Measurements from ENCODE around the gene TBL1X. TPM values are rescaled to one million over a fixed set of nuclear protein-coding genes. Genes with fewer than 3 reads are reported as not detected.

The TBL1X gene
- total and polyA plus RNA-seq, 2 donors, result 6.8 to 11.5 TPM

- Histone ChIP-seq H3K27me3 (ENCODE audit: control insufficient read depth in 2 of 2, insufficient read depth in 1 of 2, low read length in 1 of 2) (no peaks in the 10 kb centered on the region), H3K4me3 (ENCODE audit: low read length in 2 of 2) (no peak overlapping the region), H3K27ac (ENCODE audit: low read depth in 1 of 2, low read length in 1 of 2) (no peak overlapping the region), H3K4me1 (ENCODE audit: control insufficient read depth in 2 of 2, insufficient read depth in 2 of 2, low read length in 2 of 2) (peaks cover 2 to 3% of the 10 kb centered on the region in 2 donors), H3K36me3 (ENCODE audit: control insufficient read depth in 2 of 2, insufficient read depth in 2 of 2, low read length in 1 of 2) (peaks cover 6 to 12% of the 10 kb centered on the region in 2 donors), H3K9me3 (ENCODE audit: control insufficient read depth in 2 of 2, insufficient read depth in 1 of 2, low read length in 1 of 2) (no peaks in the 10 kb centered on the region)
- no peak for DNase-seq (ENCODE audit: low read depth in 6 of 9, low spot score in 9 of 9)
- 96% methylated on average over 5 of the region's 5 CpGs for WGBS
These were observed 33.4 kb downstream of the TBL1X start for GRCh38 chrX:9498236-9498635.

DNA sequence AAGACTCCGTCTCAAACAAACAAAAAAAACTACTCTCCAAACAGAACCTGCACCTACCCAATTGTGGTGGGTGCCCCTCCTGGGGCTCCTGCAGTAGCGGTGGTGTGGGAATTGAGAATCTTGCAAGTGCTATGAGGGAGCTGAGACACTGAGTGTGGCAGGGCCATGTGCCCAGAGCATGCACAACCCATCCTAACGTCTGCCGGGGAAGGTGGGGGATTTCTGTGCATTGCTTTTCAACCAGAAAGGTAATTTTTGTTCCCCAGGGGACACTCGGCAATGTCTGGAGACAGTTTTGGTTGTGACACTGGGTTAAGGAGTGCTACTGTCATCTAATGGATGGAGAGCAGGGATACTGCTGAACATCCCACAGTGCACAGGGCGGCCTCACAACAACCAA is 35.7 kb downstream of the TBL1X start:
- WGBS, result 96% methylated on average over 6 of the region's 6 CpGs
- Histone ChIP-seq H3K4me3 (ENCODE audit: low read length in 2 of 2) (no peak overlapping the region), H3K27me3 (ENCODE audit: control insufficient read depth in 2 of 2, insufficient read depth in 1 of 2, low read length in 1 of 2) (no peaks in the 10 kb centered on the region), H3K36me3 (ENCODE audit: control insufficient read depth in 2 of 2, insufficient read depth in 2 of 2, low read length in 1 of 2) (peaks cover 10 to 18% of the 10 kb centered on the region in 2 donors), H3K4me1 (ENCODE audit: control insufficient read depth in 2 of 2, insufficient read depth in 2 of 2, low read length in 2 of 2) (peaks cover 0 to 3% of the 10 kb centered on the region in 2 donors), H3K9me3 (ENCODE audit: control insufficient read depth in 2 of 2, insufficient read depth in 1 of 2, low read length in 1 of 2) (no peaks in the 10 kb centered on the region), H3K27ac (ENCODE audit: low read depth in 1 of 2, low read length in 1 of 2) (no peak overlapping the region)
- DNase-seq (ENCODE audit: low read depth in 6 of 9, low spot score in 9 of 9), result no peak

GRCh38 chrX:9501362-9501761 is 36.5 kb downstream of the TBL1X start:
- Histone ChIP-seq H3K9me3 (ENCODE audit: control insufficient read depth in 2 of 2, insufficient read depth in 1 of 2, low read length in 1 of 2) (no peaks in the 10 kb centered on the region), H3K4me1 (ENCODE audit: control insufficient read depth in 2 of 2, insufficient read depth in 2 of 2, low read length in 2 of 2) (peaks cover 0 to 3% of the 10 kb centered on the region in 2 donors), H3K27ac (ENCODE audit: low read depth in 1 of 2, low read length in 1 of 2) (no peak overlapping the region), H3K4me3 (ENCODE audit: low read length in 2 of 2) (no peak overlapping the region), H3K36me3 (ENCODE audit: control insufficient read depth in 2 of 2, insufficient read depth in 2 of 2, low read length in 1 of 2) (peaks cover 10 to 13% of the 10 kb centered on the region in 2 donors), H3K27me3 (ENCODE audit: control insufficient read depth in 2 of 2, insufficient read depth in 1 of 2, low read length in 1 of 2) (no peaks in the 10 kb centered on the region)
- WGBS, result 98% methylated on average over 2 of the region's 2 CpGs
- no peak for DNase-seq (ENCODE audit: low read depth in 6 of 9, low spot score in 9 of 9)

DNA sequence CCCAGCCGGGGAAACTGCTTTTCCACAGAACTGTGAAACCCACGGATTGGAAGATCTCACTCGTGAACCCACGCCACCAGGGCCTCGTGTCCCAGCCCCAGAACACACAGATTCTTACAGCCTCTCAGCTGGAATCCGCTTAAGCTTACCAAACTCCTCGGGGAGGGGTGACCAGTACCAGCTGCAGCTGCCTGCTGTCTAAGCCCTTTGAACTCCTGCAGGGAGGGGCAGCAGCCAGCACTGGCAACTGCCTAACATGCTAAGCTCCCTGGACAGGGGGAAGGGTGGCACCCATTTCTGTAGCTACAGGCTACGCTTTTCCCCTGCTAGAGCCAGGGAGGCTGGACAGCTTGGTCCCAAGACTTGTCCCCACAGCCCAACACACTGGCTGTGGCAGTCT is 38.4 kb downstream of the TBL1X start:
- DNase-seq (ENCODE audit: low read depth in 6 of 9, low spot score in 9 of 9), result peak in 2 of 9 donors; percentile 12 to 39
- no peak overlapping the region for H3K27ac ChIP-seq (ENCODE audit: low read depth in 1 of 2, low read length in 1 of 2)
- no peaks in the 10 kb centered on the region for H3K9me3 ChIP-seq (ENCODE audit: control insufficient read depth in 2 of 2, insufficient read depth in 1 of 2, low read length in 1 of 2)
- no peak overlapping the region for H3K4me3 ChIP-seq (ENCODE audit: low read length in 2 of 2)
- H3K36me3 ChIP-seq (ENCODE audit: control insufficient read depth in 2 of 2, insufficient read depth in 2 of 2, low read length in 1 of 2), result peaks cover 10 to 13% of the 10 kb centered on the region in 2 donors
- 32% methylated on average over 8 of the region's 8 CpGs for whole genome bisulfite sequencing
- H3K27me3 ChIP-seq (ENCODE audit: control insufficient read depth in 2 of 2, insufficient read depth in 1 of 2, low read length in 1 of 2), result no peaks in the 10 kb centered on the region
- H3K4me1 ChIP-seq (ENCODE audit: control insufficient read depth in 2 of 2, insufficient read depth in 2 of 2, low read length in 2 of 2), result peaks cover 0 to 3% of the 10 kb centered on the region in 2 donors

DNA sequence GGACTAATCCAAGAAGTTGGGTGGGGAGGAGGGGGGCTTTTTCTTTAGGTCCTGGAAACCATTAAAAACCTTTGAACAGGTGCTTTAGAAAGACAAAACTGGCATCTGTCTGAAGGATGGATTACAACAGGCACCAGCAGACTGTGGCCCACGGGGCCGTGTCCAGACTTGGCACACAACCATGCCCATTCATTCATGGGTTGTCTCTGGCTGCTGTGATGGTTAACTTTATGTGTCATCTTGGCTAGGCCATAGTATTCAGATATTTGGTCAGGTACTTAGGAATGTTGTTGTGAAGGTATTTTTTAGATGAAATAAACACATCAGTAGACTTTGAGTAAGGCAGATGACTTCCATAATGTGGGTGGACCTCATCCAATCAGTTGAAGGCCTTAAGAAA is 45.5 kb downstream of the TBL1X start:
- H3K9me3 ChIP-seq (ENCODE audit: control insufficient read depth in 2 of 2, insufficient read depth in 1 of 2, low read length in 1 of 2), result no peaks in the 10 kb centered on the region
- WGBS, result 85% methylated on average over 2 of the region's 2 CpGs
- H3K27me3 ChIP-seq (ENCODE audit: control insufficient read depth in 2 of 2, insufficient read depth in 1 of 2, low read length in 1 of 2), result no peaks in the 10 kb centered on the region
- H3K36me3 ChIP-seq (ENCODE audit: control insufficient read depth in 2 of 2, insufficient read depth in 2 of 2, low read length in 1 of 2), result peaks cover 3 to 4% of the 10 kb centered on the region in 2 donors
- no peak overlapping the region for H3K4me3 ChIP-seq (ENCODE audit: low read length in 2 of 2)
- H3K4me1 ChIP-seq (ENCODE audit: control insufficient read depth in 2 of 2, insufficient read depth in 2 of 2, low read length in 2 of 2), result peaks cover 3% of the 10 kb centered on the region in 2 donors
- no peak for DNase-seq (ENCODE audit: low read depth in 6 of 9, low spot score in 9 of 9)
- H3K27ac ChIP-seq (ENCODE audit: low read depth in 1 of 2, low read length in 1 of 2), result no peak overlapping the region

DNA sequence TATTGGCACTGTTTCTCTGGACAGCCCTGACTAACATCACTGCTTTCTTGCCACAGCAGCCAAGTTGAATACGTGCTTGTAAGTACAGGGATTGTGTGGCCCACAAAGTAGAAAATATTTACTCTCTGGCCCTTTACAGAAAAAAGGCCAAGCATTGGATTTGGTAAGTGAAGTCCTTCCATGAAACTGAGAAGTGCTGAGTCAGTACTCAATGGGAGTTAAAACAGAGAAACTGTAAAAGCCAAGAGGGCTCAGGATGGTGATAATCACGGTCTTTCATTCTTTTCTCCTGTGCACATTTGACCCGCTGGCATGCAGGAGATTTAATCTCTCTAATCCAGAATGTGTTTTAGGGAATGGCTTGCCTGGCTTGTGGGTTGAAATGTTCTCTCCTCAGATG is 46.1 kb downstream of the TBL1X start:
- H3K4me1 ChIP-seq (ENCODE audit: control insufficient read depth in 2 of 2, insufficient read depth in 2 of 2, low read length in 2 of 2), result peaks cover 8 to 9% of the 10 kb centered on the region in 2 donors
- peaks cover 3 to 4% of the 10 kb centered on the region in 2 donors for H3K36me3 ChIP-seq (ENCODE audit: control insufficient read depth in 2 of 2, insufficient read depth in 2 of 2, low read length in 1 of 2)
- over 99% methylated on average over 3 of the region's 3 CpGs for WGBS

GRCh38 chrX:9515489-9515888 is 50.6 kb downstream of the TBL1X start:
- no peak for DNase-seq (ENCODE audit: low read depth in 6 of 9, low spot score in 9 of 9)
- no peak overlapping the region for H3K27ac ChIP-seq (ENCODE audit: low read depth in 1 of 2, low read length in 1 of 2)
- peaks cover 11 to 24% of the 10 kb centered on the region in 2 donors for H3K4me1 ChIP-seq (ENCODE audit: control insufficient read depth in 2 of 2, insufficient read depth in 2 of 2, low read length in 2 of 2)
- WGBS, result 92% methylated on average over 10 of the region's 10 CpGs
- no peaks in the 10 kb centered on the region for H3K9me3 ChIP-seq (ENCODE audit: control insufficient read depth in 2 of 2, insufficient read depth in 1 of 2, low read length in 1 of 2)
- H3K36me3 ChIP-seq (ENCODE audit: control insufficient read depth in 2 of 2, insufficient read depth in 2 of 2, low read length in 1 of 2), result peaks cover 0 to 3% of the 10 kb centered on the region in 2 donors
- H3K4me3 ChIP-seq (ENCODE audit: low read length in 2 of 2), result no peak overlapping the region
- H3K27me3 ChIP-seq (ENCODE audit: control insufficient read depth in 2 of 2, insufficient read depth in 1 of 2, low read length in 1 of 2), result no peaks in the 10 kb centered on the region

More for the DNA sequence above, 46.1 kb downstream of the TBL1X start:
- Histone ChIP-seq H3K4me3 (ENCODE audit: low read length in 2 of 2) (no peak overlapping the region), H3K9me3 (ENCODE audit: control insufficient read depth in 2 of 2, insufficient read depth in 1 of 2, low read length in 1 of 2) (no peaks in the 10 kb centered on the region), H3K27me3 (ENCODE audit: control insufficient read depth in 2 of 2, insufficient read depth in 1 of 2, low read length in 1 of 2) (no peaks in the 10 kb centered on the region), H3K27ac (ENCODE audit: low read depth in 1 of 2, low read length in 1 of 2) (no peak overlapping the region)
- DNase-seq (ENCODE audit: low read depth in 6 of 9, low spot score in 9 of 9), result no peak

DNA sequence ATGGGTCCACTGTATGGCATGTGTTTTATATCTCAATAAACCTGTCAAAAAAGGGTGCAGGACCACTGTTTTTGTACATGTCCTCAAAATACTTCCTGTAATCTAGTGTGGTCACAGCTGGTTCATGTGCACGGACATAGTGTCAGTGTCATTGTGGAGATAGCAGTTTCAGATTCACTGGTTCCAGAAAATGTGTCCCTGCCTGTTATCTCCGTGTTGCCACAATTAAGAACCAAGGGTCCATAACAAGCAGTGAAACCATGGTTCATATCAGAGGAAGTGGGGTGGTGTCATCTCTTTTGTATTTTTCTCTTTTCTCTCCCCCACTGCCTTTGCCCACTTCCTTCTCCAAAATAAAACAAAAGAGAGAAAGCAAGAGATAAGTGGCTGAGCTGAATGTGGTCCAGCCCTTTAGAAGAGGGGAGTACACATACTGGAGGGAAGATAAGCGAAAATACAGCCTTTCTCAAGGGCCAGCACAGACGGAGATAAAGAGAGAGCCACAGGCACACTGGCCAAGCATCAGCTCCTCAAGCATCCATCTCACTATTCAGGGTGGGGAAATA is 51.2 kb downstream of the TBL1X start:
- no peaks in the 10 kb centered on the region for H3K27me3 ChIP-seq (ENCODE audit: control insufficient read depth in 2 of 2, insufficient read depth in 1 of 2, low read length in 1 of 2)
- H3K27ac ChIP-seq (ENCODE audit: low read depth in 1 of 2, low read length in 1 of 2), result no peak overlapping the region
- no peaks in the 10 kb centered on the region for H3K9me3 ChIP-seq (ENCODE audit: control insufficient read depth in 2 of 2, insufficient read depth in 1 of 2, low read length in 1 of 2)
- no peak overlapping the region for H3K4me3 ChIP-seq (ENCODE audit: low read length in 2 of 2)
- peaks cover 11 to 25% of the 10 kb centered on the region in 2 donors for H3K4me1 ChIP-seq (ENCODE audit: control insufficient read depth in 2 of 2, insufficient read depth in 2 of 2, low read length in 2 of 2)
- 33% methylated on average over 4 of the region's 4 CpGs for WGBS
- H3K36me3 ChIP-seq (ENCODE audit: control insufficient read depth in 2 of 2, insufficient read depth in 2 of 2, low read length in 1 of 2), result no peaks in the 10 kb centered on the region
- DNase-seq (ENCODE audit: low read depth in 6 of 9, low spot score in 9 of 9), result peak in 1 of 9 donors; percentile 32

DNA sequence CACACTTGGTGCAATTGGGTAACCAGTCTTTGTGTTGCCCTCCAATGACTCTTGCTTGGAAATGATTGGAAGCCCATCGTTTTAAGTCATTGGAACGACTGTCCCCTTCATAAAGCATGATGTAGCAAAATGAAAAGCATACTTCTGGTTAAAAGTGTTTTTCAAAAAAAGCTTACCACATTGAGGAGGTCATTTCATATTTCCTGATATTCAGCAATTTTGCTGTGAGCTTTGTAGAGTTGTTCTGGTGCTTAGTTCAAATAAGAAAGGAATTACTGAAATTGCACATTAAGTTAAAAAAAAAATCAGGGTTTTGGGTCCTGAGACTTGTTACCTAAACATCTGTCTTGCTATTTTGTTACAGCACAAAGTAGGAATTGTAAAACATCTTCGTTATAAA is 51.8 kb downstream of the TBL1X start:
- peaks cover 11 to 25% of the 10 kb centered on the region in 2 donors for H3K4me1 ChIP-seq (ENCODE audit: control insufficient read depth in 2 of 2, insufficient read depth in 2 of 2, low read length in 2 of 2)
- WGBS, result 79% methylated on average over 3 of the region's 3 CpGs
- H3K36me3 ChIP-seq (ENCODE audit: control insufficient read depth in 2 of 2, insufficient read depth in 2 of 2, low read length in 1 of 2), result no peaks in the 10 kb centered on the region
- no peaks in the 10 kb centered on the region for H3K27me3 ChIP-seq (ENCODE audit: control insufficient read depth in 2 of 2, insufficient read depth in 1 of 2, low read length in 1 of 2)
- H3K4me3 ChIP-seq (ENCODE audit: low read length in 2 of 2), result no peak overlapping the region
- no peak overlapping the region for H3K27ac ChIP-seq (ENCODE audit: low read depth in 1 of 2, low read length in 1 of 2)
- H3K9me3 ChIP-seq (ENCODE audit: control insufficient read depth in 2 of 2, insufficient read depth in 1 of 2, low read length in 1 of 2), result no peaks in the 10 kb centered on the region
- DNase-seq (ENCODE audit: low read depth in 6 of 9, low spot score in 9 of 9), result no peak
